Astrocyte (in vitro differentiated cells and primary cell): ENCODE measurements around the gene NCEH1.

Source experiments
- EZH2 ChIP-seq: IDR thresholded peaks from 2 replicates; pipeline ENCODE4 v1.6.1; 2012; ENCODE audit warnings: mild to moderate bottlenecking, low read length, inconsistent platforms; ENCODE audit not compliant: insufficient read depth
- TF ChIP-seq, protein P1 (sequence below): IDR thresholded peaks from 2 replicates; pipeline ENCODE4 v1.5.1; 2011; ENCODE audit warnings: low read depth, mild to moderate bottlenecking, inconsistent platforms, low read length, moderate library complexity; ENCODE audit not compliant: insufficient read depth

DNA sequence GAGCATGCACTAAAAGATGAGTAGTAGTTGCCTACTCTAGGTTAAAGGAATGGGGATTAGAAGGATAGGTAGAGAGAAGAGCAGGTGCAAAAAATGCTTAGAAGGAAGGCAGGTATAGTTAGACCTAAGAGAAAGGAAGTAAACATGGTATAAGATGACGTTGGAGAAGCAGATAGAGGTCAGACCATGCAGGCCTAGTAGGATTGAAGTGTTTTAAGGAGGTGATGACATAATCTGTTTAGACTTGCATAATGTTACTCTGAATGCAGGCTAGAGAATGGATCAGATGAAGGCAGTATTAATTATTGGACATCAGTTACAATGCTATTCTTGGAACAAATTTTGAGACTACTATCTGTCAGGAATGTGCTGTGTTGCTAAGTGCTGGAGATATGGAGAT is 28.6 kb upstream of the NCEH1 start:
- TF ChIP-seq, protein P1, sequence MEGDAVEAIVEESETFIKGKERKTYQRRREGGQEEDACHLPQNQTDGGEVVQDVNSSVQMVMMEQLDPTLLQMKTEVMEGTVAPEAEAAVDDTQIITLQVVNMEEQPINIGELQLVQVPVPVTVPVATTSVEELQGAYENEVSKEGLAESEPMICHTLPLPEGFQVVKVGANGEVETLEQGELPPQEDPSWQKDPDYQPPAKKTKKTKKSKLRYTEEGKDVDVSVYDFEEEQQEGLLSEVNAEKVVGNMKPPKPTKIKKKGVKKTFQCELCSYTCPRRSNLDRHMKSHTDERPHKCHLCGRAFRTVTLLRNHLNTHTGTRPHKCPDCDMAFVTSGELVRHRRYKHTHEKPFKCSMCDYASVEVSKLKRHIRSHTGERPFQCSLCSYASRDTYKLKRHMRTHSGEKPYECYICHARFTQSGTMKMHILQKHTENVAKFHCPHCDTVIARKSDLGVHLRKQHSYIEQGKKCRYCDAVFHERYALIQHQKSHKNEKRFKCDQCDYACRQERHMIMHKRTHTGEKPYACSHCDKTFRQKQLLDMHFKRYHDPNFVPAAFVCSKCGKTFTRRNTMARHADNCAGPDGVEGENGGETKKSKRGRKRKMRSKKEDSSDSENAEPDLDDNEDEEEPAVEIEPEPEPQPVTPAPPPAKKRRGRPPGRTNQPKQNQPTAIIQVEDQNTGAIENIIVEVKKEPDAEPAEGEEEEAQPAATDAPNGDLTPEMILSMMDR: no peak
- no peak for TF ChIP-seq EZH2
